NT2/D1 (cell line): ENCODE measurements around the gene FAXDC2.

Experiments
- YY1 ChIP-seq: IDR thresholded peaks from 2 replicates; pipeline ENCODE4 v1.6.1; 2011; ENCODE audit not compliant: insufficient read length, insufficient read depth
- ZNF274 ChIP-seq: IDR thresholded peaks from 2 replicates; pipeline ENCODE4 v1.6.1; 2011; ENCODE audit warnings: mild to moderate bottlenecking, low read depth, low read length

- TF ChIP-seq YY1, result no peak
- no peak for TF ChIP-seq ZNF274
Measured at GRCh38 chr5:154802050-154802449, 48.4 kb downstream of the FAXDC2 start.
